ENCODE data around the gene GIN1. TPM values are rescaled to one million over a fixed set of nuclear protein-coding genes. Genes with fewer than 3 reads are reported as not detected.
"Not testable (repeated sequence)": the region's sequence is repeated elsewhere in the genome, so short reads cannot be mapped to it uniquely, and the experiment has no call there.

GIN1 gene, protein sequence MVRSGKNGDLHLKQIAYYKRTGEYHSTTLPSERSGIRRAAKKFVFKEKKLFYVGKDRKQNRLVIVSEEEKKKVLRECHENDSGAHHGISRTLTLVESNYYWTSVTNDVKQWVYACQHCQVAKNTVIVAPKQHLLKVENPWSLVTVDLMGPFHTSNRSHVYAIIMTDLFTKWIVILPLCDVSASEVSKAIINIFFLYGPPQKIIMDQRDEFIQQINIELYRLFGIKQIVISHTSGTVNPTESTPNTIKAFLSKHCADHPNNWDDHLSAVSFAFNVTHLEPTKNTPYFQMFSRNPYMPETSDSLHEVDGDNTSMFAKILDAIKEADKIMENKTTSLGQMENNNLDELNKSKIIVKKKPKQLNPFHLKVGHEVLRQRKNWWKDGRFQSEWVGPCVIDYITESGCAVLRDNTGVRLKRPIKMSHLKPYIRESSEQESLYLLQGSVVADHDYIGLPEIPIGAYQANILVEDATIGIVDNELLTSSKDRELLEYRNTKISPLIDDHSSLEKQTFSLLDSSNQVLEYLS
- total RNA-seq (2014; rRNA removed; shearing (Covaris generic); ENCODE audit: low replicate concordance) = 1.4 and 4.5 TPM in 2 replicates

DNA sequence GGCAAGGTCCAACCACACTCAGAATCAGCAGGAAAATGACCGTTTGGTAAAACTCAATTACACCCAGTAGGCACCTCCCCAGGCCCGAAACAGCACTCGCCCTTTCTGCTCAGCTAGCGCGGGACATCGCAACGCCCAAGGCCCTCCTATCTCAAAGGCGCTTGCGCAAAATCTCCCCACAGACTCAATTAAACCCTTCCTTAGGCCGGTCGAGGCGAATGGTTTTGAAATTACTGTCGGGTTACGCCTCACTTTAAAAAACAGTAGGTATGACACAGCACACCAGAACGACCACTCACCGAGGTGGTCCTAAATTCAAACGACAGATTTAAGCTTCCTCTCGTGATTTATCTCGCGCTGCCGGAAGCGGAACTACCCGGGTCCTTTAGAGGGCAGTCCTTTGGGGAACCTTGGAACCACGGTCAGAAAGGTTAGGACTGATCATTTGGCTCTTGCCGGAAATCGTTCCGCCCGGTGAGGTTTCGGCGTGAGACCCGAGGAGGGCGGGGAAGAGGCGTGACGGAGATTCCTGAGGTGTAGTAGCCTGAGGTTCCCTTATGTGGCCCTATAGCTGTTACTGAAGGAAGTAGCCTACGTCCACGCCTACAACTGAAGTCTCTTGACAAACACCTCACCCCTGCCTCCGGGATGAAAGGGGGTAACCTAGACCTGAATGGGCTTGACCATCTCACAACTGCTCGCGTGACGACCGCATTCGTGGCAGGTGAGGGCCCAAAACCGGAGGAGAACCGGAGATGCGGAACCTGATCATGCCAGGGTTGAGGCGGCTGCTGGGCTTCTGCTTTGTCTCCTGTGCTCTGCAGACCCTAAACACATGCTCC, at the start of gene GIN1, which contains the start of gene PPIP5K2:
Gene GIN1 (minus strand): TSS at position 374 of the 842 bp plus-strand sequence. CDS start 11,431 bp downstream, outside the sequence.
Gene PPIP5K2 (plus strand): TSS at position 537 of the 842 bp plus-strand sequence. CDS start 9,289 bp downstream, outside the sequence.
- in situ Hi-C loops (cut with HindIII; ENCODE audit: low pct_unique_long_range_greater_than_20kb, low sequenced_read_pairs) = no loop called here
- DNase-seq (ENCODE audit: low read depth) = peak; percentile 96

DNA sequence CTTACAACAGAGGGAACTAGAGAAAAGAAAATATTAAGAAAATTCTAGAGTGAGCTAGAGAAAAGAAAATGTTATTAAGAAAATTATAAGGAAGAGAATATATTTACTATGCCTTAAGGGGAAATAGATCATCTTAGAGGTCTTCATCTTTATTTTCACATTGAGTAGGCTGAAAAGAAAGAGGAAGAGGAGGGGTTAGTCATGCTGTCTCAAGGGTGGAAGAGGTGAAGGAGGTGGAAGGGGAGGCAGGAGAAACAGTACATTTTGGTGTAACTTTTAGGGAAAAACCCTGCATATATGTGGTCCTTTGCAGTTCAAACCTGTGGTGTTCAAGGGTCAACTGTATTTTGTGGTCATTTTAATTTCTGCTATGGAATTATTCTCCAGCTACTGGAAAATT, 46.8 kb upstream of the GIN1 start:
- no peak for DNase-seq (ENCODE audit: low read depth)

DNA sequence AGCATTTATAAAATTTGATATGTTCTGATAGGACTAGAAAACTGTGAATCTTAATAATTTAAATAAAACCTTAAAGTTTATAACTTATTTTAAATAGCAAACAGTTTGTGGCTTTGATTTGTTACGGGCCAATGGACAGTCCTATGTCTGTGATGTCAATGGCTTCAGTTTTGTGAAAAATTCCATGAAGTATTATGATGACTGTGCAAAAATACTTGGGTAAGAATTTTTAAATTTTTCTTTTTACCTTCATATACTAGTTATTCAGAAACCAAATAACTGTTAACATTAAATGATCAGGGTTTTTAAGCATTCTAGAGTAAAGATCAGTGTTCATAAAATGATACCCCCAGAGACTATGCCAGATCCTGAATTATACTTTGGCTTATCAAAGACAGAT, 31.2 kb upstream of the GIN1 start:
- in situ Hi-C loops (cut with HindIII; ENCODE audit: low pct_unique_long_range_greater_than_20kb, low sequenced_read_pairs) = no loop called here
- no peak for DNase-seq (ENCODE audit: low read depth)

More for the DNA sequence above, 46.8 kb upstream of the GIN1 start:
- in situ Hi-C loops (cut with HindIII; ENCODE audit: low pct_unique_long_range_greater_than_20kb, low sequenced_read_pairs) = no loop called here

DNA sequence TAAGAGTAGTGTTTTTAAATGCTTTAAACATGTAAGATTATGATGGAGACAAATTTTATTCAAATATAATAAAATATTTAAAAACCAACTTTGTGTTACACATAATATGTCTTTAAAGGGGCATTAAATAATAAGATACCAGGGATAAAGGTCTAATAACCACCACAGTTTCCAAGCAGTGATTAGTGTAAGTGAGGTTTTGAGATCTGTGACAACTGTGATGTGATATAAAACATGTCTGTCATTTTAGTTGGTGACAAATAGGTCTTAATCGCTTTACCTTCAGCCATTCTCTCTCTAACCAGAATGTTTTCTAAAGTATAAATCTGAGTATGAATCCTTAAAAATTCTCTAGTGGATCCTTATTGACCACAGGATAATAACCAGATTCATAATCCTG, 28.3 kb upstream of the GIN1 start:
- DNase-seq (ENCODE audit: low read depth) = no peak
- in situ Hi-C loops (cut with HindIII; ENCODE audit: low pct_unique_long_range_greater_than_20kb, low sequenced_read_pairs) = no loop called here

DNA sequence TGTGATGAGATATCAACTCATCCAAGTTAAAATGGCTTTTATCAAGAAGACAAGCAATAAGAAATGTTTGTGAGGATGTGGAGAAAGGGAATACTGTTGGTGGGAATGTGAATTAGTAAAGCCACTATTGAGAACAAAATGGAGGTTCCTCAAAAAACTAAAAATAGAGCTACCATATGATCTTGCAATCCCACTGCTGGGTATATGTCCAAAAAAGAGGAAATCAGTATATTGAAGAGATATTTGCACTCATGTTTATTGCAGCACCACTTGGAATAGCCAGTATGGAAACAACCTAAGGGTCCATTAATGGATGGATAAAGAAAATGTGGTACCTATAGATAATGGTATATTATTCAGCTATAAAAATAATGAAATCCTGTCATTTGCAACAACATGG, 25.3 kb upstream of the GIN1 start:
- in situ Hi-C loops (cut with HindIII; ENCODE audit: low pct_unique_long_range_greater_than_20kb, low sequenced_read_pairs) = no loop called here
- no peak for DNase-seq (ENCODE audit: low read depth)

DNA sequence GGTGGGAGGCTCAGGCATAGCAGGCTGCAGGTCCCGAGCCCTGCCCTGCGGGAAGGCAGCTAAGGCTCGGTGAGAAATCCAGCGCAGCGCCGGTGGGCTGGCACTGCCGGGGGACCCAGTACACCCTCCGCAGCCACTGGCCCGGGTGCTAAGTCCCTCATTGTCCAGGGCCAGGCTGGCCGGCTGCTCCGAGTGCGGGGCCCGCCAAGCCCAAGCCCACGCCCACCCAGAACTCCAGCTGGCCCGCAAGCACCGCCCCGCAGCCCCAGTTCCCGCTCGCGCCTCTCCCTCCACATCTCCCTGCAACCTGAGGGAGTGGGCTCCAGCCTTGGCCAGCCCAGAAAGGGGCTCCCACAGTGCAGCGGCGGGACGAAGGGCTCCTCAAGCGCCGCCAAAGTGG, 22.2 kb upstream of the GIN1 start:
- in situ Hi-C loops (cut with HindIII; ENCODE audit: low pct_unique_long_range_greater_than_20kb, low sequenced_read_pairs); DNase-seq (ENCODE audit: low read depth): not testable (repeated sequence)

DNA sequence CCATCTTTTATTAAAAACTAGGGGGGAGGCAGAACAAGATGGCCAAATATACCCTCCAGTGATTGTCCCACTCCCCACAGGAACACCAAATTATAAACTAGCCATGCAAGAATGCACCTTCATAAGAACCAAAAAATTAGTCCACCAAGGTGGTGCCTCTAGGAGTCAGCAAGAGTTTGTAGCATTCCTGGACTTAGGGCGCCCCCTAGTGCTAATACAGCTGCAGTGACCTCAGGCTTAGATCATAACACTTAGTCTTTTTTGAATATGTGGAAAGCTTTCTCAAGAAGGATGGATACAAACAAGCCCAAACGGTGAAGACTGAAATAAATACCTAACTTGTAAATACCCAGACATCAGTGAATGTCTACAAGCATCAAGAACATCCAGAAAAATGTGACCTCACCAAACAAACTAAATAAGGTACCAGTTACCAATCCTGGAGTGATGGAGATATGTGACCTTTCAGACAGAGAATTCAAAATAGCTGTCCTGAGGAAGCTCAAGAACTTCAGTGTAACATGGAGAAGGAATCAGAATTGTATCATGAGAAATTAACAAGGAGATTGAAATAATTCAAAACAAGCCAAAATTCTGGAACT, 19.4 kb upstream of the GIN1 start:
- in situ Hi-C loops (cut with HindIII; ENCODE audit: low pct_unique_long_range_greater_than_20kb, low sequenced_read_pairs) = no loop called here
- peak; percentile 44 for DNase-seq (ENCODE audit: low read depth)

DNA sequence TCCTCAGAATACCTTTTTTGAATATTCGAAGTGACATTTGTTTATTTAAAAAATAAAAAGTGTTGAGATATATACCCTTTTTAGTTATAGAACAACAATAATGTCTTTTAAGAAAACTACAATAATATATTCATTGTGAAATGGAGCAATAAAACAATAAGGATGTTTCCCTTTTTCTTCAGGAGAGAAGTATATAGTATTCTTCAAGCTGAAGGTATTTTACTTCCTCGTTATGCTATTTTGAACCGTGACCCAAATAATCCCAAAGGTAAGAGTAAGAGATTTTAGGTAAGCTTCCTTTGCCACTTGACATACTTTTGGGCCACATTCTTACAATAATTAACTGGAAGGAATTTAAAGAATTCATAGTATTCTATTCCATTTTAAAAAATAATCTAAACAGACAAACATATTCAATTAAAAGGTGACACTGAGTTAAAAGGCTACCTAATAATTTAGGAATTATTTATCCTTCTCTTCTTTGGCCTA, 18.3 kb upstream of the GIN1 start:
- in situ Hi-C loops (cut with HindIII; ENCODE audit: low pct_unique_long_range_greater_than_20kb, low sequenced_read_pairs) = no loop called here
- no peak for DNase-seq (ENCODE audit: low read depth)

DNA sequence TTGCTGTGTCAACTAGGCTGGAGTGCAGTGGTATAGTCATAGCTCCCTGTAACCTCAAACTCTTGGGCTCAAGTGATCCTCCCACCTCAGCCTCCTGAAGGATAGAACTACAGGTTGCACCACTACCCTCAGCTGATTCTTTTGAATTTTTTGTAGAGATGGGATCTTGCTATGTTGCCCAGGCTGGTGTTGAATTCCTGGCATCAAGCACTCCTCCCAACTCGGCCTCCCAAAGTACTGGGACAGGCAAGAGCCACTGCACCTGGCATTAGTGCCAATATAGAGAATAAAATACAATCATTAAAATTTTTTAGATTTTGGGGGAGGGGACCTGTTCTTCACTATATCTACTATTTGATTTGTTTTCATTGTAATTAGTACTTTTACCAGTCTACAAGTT, 15.5 kb upstream of the GIN1 start:
- no peak for DNase-seq (ENCODE audit: low read depth)
- in situ Hi-C loops (cut with HindIII; ENCODE audit: low pct_unique_long_range_greater_than_20kb, low sequenced_read_pairs) = no loop called here

DNA sequence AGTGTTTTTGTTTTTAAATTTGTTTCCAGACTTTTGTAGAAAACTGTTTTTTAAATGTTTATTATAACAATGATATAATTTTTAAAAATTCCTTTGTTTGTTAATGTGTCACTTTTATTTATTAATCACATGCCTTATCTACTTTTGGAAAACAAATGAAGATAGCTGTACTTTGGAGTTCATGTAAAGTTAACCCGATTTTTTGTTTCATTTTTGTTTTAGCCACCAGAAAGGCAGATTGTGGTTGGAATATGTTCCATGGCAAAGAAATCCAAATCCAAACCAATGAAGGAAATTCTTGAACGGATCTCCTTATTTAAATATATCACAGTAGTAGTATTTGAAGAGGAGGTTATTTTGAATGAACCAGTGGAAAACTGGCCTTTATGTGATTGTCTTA, 13.3 kb upstream of the GIN1 start:
- in situ Hi-C loops (cut with HindIII; ENCODE audit: low pct_unique_long_range_greater_than_20kb, low sequenced_read_pairs) = no loop called here
- DNase-seq (ENCODE audit: low read depth) = no peak

DNA sequence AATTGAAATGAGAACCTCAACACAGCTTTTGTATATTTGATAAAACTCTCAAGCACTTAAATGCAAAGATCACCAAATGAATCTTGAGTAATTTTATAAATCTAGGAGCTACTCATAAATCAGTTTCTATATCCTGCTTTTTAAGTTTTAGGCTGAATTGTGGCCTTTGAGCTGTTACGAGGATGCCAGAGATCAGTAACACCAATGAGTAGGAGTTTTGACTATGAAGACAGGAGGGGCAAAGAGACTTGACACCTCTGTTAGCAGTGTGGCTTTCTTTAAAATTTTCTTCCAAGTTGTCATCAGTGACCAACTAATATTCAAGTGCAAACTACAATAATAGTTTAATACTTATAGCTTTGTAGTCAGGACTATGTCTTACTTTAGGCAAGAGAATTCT, 12.7 kb upstream of the GIN1 start:
- DNase-seq (ENCODE audit: low read depth) = no peak
- in situ Hi-C loops (cut with HindIII; ENCODE audit: low pct_unique_long_range_greater_than_20kb, low sequenced_read_pairs) = no loop called here

DNA sequence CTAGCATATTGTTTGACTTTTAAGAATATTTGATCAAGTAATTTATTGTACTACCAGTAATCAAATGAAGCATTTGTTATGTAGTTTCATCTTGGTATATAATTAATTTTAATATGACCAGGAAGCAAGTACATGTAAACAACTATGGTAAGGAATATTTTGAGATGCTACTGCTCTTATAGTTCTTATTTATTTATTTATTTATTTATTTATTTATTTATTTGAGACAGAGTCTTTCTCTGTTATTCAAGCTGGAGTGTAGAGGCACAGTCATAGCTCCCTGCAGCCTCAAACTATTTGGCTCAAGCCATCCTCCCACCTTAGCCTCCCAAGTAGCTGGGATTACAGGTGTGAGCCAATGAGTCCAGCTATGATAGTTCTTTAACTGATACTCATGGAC, 8.3 kb upstream of the GIN1 start:
- no peak for DNase-seq (ENCODE audit: low read depth)
- in situ Hi-C loops (cut with HindIII; ENCODE audit: low pct_unique_long_range_greater_than_20kb, low sequenced_read_pairs) = no loop called here

DNA sequence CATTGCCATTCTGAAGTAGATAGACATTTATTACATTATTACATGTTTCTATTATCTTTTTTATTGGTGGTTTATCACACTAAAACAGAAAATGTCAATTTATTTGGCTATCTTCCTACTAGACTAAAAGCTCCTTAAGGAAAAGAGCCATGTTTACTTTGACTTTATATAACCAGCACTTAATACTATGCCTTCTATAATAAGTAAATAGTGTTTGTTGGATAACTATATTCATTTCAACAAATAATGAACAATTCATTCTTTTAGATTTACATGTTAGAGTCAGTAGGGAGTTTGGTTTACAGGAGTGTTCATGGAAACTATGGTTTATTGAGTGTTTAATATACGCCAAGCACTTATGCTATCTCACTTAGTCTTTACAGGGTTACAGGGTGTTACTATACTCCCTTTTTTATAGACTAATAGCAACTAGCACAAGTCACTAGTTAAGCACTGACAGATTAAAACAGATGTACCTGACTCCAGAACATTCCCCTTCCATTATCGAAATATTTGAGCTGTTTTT, 7.4 kb upstream of the GIN1 start:
- no peak for DNase-seq (ENCODE audit: low read depth)
- in situ Hi-C loops (cut with HindIII; ENCODE audit: low pct_unique_long_range_greater_than_20kb, low sequenced_read_pairs) = no loop called here

DNA sequence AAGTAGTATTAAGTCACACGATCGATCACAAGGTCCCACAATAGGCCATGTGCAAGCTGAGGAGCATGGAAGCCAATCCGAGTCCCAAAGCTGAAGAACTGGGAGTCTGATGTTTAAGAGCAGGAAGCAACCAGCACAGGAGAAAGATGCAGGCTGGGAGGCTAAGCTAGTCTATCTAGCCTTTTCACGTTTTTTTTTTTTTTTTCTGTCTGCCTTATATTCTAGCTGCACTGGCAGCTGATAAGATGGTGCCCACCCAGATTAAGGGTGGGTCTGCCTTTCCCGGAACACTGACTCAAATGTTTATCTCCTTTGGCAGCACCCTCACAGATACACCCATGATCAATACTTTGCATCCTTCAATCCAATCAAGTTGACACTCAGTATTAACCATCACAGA, 6.6 kb upstream of the GIN1 start:
- in situ Hi-C loops (cut with HindIII; ENCODE audit: low pct_unique_long_range_greater_than_20kb, low sequenced_read_pairs) = no loop called here
- no peak for DNase-seq (ENCODE audit: low read depth)

DNA sequence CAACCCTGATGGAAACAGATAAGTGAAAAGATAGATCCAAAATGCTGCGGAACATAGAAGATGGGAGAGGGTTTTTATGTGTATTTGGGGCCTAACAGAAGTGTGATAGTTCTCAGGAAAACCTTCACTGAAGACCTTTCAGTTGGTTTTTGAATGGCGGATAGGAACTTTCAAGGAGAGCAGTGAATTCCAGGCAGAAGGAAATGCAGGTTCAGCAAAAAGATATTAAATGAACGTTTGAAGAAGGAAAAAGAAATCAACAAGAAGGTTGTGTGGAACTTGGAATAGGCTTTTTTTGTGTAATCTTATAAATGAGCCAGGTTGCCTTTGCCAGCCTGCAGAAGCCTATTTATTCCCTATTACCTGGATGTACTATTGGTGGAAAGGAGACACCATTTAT, 2.3 kb upstream of the GIN1 start:
- in situ Hi-C loops (cut with HindIII; ENCODE audit: low pct_unique_long_range_greater_than_20kb, low sequenced_read_pairs) = no loop called here
- no peak for DNase-seq (ENCODE audit: low read depth)

DNA sequence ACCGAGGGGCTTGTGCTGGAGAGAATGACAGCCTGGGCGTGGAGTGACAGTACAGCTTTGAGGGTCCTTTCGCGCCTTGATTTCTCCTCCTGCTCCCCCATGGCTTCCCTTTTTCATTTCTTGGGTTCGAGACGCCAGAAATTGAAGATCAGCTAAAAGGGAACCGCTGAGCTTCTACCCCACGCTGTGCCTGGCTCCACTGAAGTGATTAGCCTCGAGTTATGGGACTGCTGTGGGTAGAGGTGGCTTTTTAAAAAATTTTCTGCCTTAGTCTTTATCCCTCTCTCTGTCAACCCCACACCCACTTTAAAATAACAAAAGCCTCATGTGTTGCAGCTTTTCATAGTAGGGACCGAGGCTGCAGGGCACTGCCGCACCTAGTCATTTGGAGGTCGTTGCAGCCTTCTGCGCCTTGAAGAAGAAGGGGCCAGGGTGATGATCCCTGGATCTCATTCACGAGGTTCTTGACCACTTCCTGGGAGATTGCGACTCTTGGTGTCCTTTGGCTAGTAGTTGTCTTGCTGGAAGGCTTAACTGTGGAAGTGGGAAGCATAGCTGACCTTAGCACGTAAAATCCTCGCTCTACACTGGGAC, 766 bp upstream of the GIN1 start:
- in situ Hi-C loops (cut with HindIII; ENCODE audit: low pct_unique_long_range_greater_than_20kb, low sequenced_read_pairs) = no loop called here
- no peak for DNase-seq (ENCODE audit: low read depth)

DNA sequence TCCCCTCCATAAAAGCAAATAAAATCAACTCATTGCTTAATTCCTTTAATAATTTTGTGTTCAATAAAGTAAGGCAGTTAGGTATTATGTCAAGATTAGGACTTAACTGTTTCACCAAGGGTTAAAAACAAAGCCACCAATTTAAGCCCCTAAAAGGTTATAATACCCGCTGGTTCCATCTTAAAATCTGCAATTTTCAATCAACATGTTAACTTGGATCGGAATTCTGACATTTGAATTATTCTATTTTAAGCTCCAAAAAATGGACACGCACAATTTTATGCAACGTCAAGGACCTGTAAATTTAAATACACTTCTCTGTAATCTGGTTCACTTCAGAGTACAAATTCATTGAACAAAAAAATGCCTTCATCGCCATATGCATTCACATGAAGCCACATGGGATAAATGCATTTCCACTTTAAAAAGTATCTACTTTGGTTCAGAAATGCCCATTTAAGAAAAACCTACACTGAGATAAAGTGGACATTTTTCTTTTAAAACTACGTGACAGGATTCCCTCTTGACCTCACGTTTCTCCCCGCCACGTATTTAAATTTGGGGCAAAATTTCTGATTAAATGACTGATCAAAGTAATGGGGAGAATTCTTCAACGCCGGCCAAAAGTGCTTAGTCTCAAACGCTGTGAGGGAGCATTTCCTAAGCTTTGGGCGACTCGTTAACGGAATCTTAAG, 721 bp downstream of the GIN1 start:
- no peak for DNase-seq (ENCODE audit: low read depth)
- in situ Hi-C loops (cut with HindIII; ENCODE audit: low pct_unique_long_range_greater_than_20kb, low sequenced_read_pairs) = no loop called here

All from Caki2 (cell line).